Stimulated activated CD4-positive, alpha-beta T cell treated with anti-CD3 and anti-CD28 coated beads, Interleukin-4, amount 100 ng/mL, for 48 hours (primary cell): Measurements from ENCODE around the gene CRYBG3.

ENCODE experiments used
- DNase-seq, 2 donors: peaks; one replicate each; pipeline ENCODE4 v3.0.0-alpha.2; 2020; ENCODE audit warnings: low read depth in 2 of 2

The CRYBG3 gene

GRCh38 chr3:97838393-97838792 lies 16.6 kb downstream of the CRYBG3 start:
- no peak for DNase-seq

- no peak for DNase-seq
Measured at GRCh38 chr3:97839944-97840343, 18.1 kb downstream of the CRYBG3 start.

- no peak for DNase-seq
Measured at GRCh38 chr3:97841304-97841703, 19.5 kb downstream of the CRYBG3 start.

- DNase-seq: no peak
Measured at GRCh38 chr3:97841956-97842355, 20.1 kb downstream of the CRYBG3 start.

GRCh38 chr3:97848779-97849178 lies 27.0 kb downstream of the CRYBG3 start:
- no peak for DNase-seq

- no peak for DNase-seq
Measured at GRCh38 chr3:97857401-97857800, 35.6 kb downstream of the CRYBG3 start.

- no peak for DNase-seq
Measured at GRCh38 chr3:97860364-97860763, 38.6 kb downstream of the CRYBG3 start.

GRCh38 chr3:97862582-97862981 lies 40.8 kb downstream of the CRYBG3 start:
- no peak for DNase-seq

- DNase-seq: no peak
Measured at GRCh38 chr3:97863031-97863430, 41.2 kb downstream of the CRYBG3 start.

- no peak for DNase-seq
Measured at GRCh38 chr3:97863775-97864174, 42.0 kb downstream of the CRYBG3 start.

GRCh38 chr3:97871186-97871585 lies 49.4 kb downstream of the CRYBG3 start:
- no peak for DNase-seq

GRCh38 chr3:97871801-97872524 lies 50.2 kb downstream of the CRYBG3 start:
- no peak for DNase-seq

- no peak for DNase-seq
Measured at GRCh38 chr3:97872525-97873042, 50.8 kb downstream of the CRYBG3 start.

GRCh38 chr3:97880267-97880666 lies 58.5 kb downstream of the CRYBG3 start:
- DNase-seq: no peak

GRCh38 chr3:97882975-97883598 lies 61.3 kb downstream of the CRYBG3 start:
- no peak for DNase-seq

GRCh38 chr3:97883736-97884135 lies 61.9 kb downstream of the CRYBG3 start:
- DNase-seq: no peak

- no peak for DNase-seq
Measured at GRCh38 chr3:97884586-97885123, 62.8 kb downstream of the CRYBG3 start.

GRCh38 chr3:97885931-97886824 lies 64.4 kb downstream of the CRYBG3 start:
- no peak for DNase-seq

GRCh38 chr3:97889814-97890213 lies 68.0 kb downstream of the CRYBG3 start:
- DNase-seq: no peak

- no peak for DNase-seq
Measured at GRCh38 chr3:97892852-97893251, 71.0 kb downstream of the CRYBG3 start.

GRCh38 chr3:97895216-97895615 lies 73.4 kb downstream of the CRYBG3 start:
- no peak for DNase-seq

GRCh38 chr3:97896129-97896528 lies 74.3 kb downstream of the CRYBG3 start:
- no peak for DNase-seq
